C4-2B (cell line): Measurements from ENCODE around the gene CHN1.
A peak's percentile ranks its signal among the peaks of the same experiment; 100 is the strongest.

Experiments used
- H3K27ac ChIP-seq: fragments of 450-650 bp; 2 replicates; pipeline ENCODE4 v1.5.1; 2017
- CTCF ChIP-seq: fragments of 450-650 bp; conservative IDR thresholded peaks from 2 replicates; pipeline ENCODE4 v1.5.1; 2017; ENCODE audit warnings: mild to moderate bottlenecking
- ZFX ChIP-seq: fragments of 450-650 bp; IDR thresholded peaks from 2 replicates; pipeline ENCODE4 v1.6.1; 2017

Gene CHN1

GRCh38 chr2:175009917-175010621, 4.9 kb upstream of the CHN1 start:
- TF ChIP-seq CTCF: 0 out of 2 replicates have a peak, but pooled peaks have one; percentile 8
- TF ChIP-seq ZFX: no peak
- H3K27ac ChIP-seq: no peak overlapping the region

- TF ChIP-seq ZFX: no peak
- TF ChIP-seq CTCF: no peak
- H3K27ac ChIP-seq: no peak overlapping the region
Observed at GRCh38 chr2:175008801-175009495, 3.8 kb upstream of the CHN1 start.

- TF ChIP-seq CTCF: no peak
- TF ChIP-seq ZFX: no peak
Observed at GRCh38 chr2:175008009-175008408, 2.8 kb upstream of the CHN1 start.

GRCh38 chr2:175007510-175007909, 2.3 kb upstream of the CHN1 start:
- TF ChIP-seq ZFX (no peak), CTCF (no peak)
- H3K27ac ChIP-seq: no peak overlapping the region

More at GRCh38 chr2:175008009-175008408, 2.8 kb upstream of the CHN1 start:
- no peak overlapping the region for H3K27ac ChIP-seq

- TF ChIP-seq CTCF (no peak), ZFX (no peak)
- no peak overlapping the region for H3K27ac ChIP-seq
Observed at GRCh38 chr2:175006281-175006680, 1.1 kb upstream of the CHN1 start.

- no peak for TF ChIP-seq ZFX
- no peak for TF ChIP-seq CTCF
- H3K27ac ChIP-seq: no peak overlapping the region
Observed at GRCh38 chr2:175005733-175006264, 618 bp upstream of the CHN1 start.

GRCh38 chr2:175004730-175004979, 526 bp downstream of the CHN1 start:
- H3K27ac ChIP-seq: no peak overlapping the region
- TF ChIP-seq CTCF (no peak), ZFX (no peak)
